ENCODE data around the gene NPDC1.

NPDC1 gene

GRCh38 chr9:137069508-137070091, 23.6 kb upstream of the NPDC1 start:
- Histone ChIP-seq H3K27ac (ENCODE audit: low read length) (no peak overlapping the region), H3K36me3 (replicated peaks; ENCODE audit: low read depth, low read length) (no peaks in the 10 kb centered on the region), H3K27me3 (ENCODE audit: low read depth, low read length) (no peaks in the 10 kb centered on the region), H4K20me1 (ENCODE audit: insufficient read depth, low read length) (peaks cover 26% of the 10 kb centered on the region), H2AFZ (ENCODE audit: low read depth, low read length) (no peak overlapping the region), H3K9me3 (ENCODE audit: insufficient read depth, low read length) (no peaks in the 10 kb centered on the region), H3K4me2 (ENCODE audit: low read length) (peak overlapping the region; percentile 97), H3K4me1 (ENCODE audit: low read length) (peaks cover 23% of the 10 kb centered on the region), H3K4me3 (ENCODE audit: low read length) (peak overlapping the region; percentile 93), H3K9ac (ENCODE audit: low read length) (peak overlapping the region; percentile 95), H3K79me2 (ENCODE audit: low read length) (peaks cover 15% of the 10 kb centered on the region)
- TF ChIP-seq CTCF (IDR thresholded peaks at IDR 0.05; ENCODE audit: low read depth, low read length) (no peak), EZH2phosphoT487 (IDR thresholded peaks at IDR 0.05; ENCODE audit: low read depth) (no peak)

GRCh38 chr9:137068539-137069507, 22.8 kb upstream of the NPDC1 start:
- no peaks in the 10 kb centered on the region for H3K36me3 ChIP-seq (replicated peaks; ENCODE audit: low read depth, low read length)
- H3K9me3 ChIP-seq (ENCODE audit: insufficient read depth, low read length): no peaks in the 10 kb centered on the region
- H4K20me1 ChIP-seq (ENCODE audit: insufficient read depth, low read length): peaks cover 26% of the 10 kb centered on the region
- H3K79me2 ChIP-seq (ENCODE audit: low read length): peaks cover 15% of the 10 kb centered on the region
- H3K27ac ChIP-seq (ENCODE audit: low read length): no peak overlapping the region
- H3K4me3 ChIP-seq (ENCODE audit: low read length): peak overlapping the region; percentile 93
- peaks cover 23% of the 10 kb centered on the region for H3K4me1 ChIP-seq (ENCODE audit: low read length)
- H3K27me3 ChIP-seq (ENCODE audit: low read depth, low read length): no peaks in the 10 kb centered on the region
- peak overlapping the region; percentile 95 for H3K9ac ChIP-seq (ENCODE audit: low read length)
- no peak overlapping the region for H2AFZ ChIP-seq (ENCODE audit: low read depth, low read length)
- peak overlapping the region; percentile 97 for H3K4me2 ChIP-seq (ENCODE audit: low read length)
- TF ChIP-seq EZH2phosphoT487 (IDR thresholded peaks at IDR 0.05; ENCODE audit: low read depth): no peak
- TF ChIP-seq CTCF (IDR thresholded peaks at IDR 0.05; ENCODE audit: low read depth, low read length): no peak

- peak overlapping the region; percentile 97 for H3K4me2 ChIP-seq (ENCODE audit: low read length)
- no peaks in the 10 kb centered on the region for H3K36me3 ChIP-seq (replicated peaks; ENCODE audit: low read depth, low read length)
- no peaks in the 10 kb centered on the region for H3K9me3 ChIP-seq (ENCODE audit: insufficient read depth, low read length)
- H3K4me3 ChIP-seq (ENCODE audit: low read length): no peak overlapping the region
- peaks cover 26% of the 10 kb centered on the region for H4K20me1 ChIP-seq (ENCODE audit: insufficient read depth, low read length)
- TF ChIP-seq CTCF (IDR thresholded peaks at IDR 0.05; ENCODE audit: low read depth, low read length) (peak; percentile 53), EZH2phosphoT487 (IDR thresholded peaks at IDR 0.05; ENCODE audit: low read depth) (no peak)
- H3K27me3 ChIP-seq (ENCODE audit: low read depth, low read length): no peaks in the 10 kb centered on the region
- H3K9ac ChIP-seq (ENCODE audit: low read length): no peak overlapping the region
- H3K27ac ChIP-seq (ENCODE audit: low read length): no peak overlapping the region
- H3K4me1 ChIP-seq (ENCODE audit: low read length): peaks cover 23% of the 10 kb centered on the region
- peaks cover 15% of the 10 kb centered on the region for H3K79me2 ChIP-seq (ENCODE audit: low read length)
- H2AFZ ChIP-seq (ENCODE audit: low read depth, low read length): no peak overlapping the region
Observed at GRCh38 chr9:137067860-137068538, 22.0 kb upstream of the NPDC1 start.
